Spleen (tissue), 11 donors: ENCODE measurements around the gene KCNN2. TPM values are rescaled to one million over a fixed set of nuclear protein-coding genes. Genes with fewer than 3 reads are reported as not detected.

Experiments
- DNase-seq: peaks from one replicate; pipeline ENCODE4 v3.0.0-alpha.2; 2020
- H3K27ac ChIP-seq, 8 donors: fragments of 200-600 bp; sonication (generic) in 7 of 8; 1 replicate in 4 of 8; 2 replicates in 4 of 8; pipeline versions ENCODE4 v1.5.0 to v1.8.0; 2016 to 2021; ENCODE audit warnings: inconsistent platforms in 4 of 8, mild to moderate bottlenecking in 4 of 8, moderate library complexity in 1 of 8
- H3K27me3 ChIP-seq, 7 donors: fragments of 200-600 bp; sonication (generic) in 6 of 7; replicated peaks in 1 of 7; 1 replicate in 4 of 7; 2 replicates in 3 of 7; pipeline versions ENCODE4 v1.5.0 to v1.8.0; 2016 to 2021; ENCODE audit warnings: inconsistent platforms in 3 of 7, mild to moderate bottlenecking in 1 of 7
- H3K36me3 ChIP-seq, 6 donors: fragments of 200-600 bp; sonication (generic) in 5 of 6; 1 replicate in 4 of 6; 2 replicates in 2 of 6; pipeline versions ENCODE4 v1.5.0 to v1.8.0; 2016 to 2021; ENCODE audit warnings: inconsistent platforms in 2 of 6
- H3K4me1 ChIP-seq, 6 donors: fragments of 200-600 bp; sonication (generic) in 5 of 6; 1 replicate in 3 of 6; 2 replicates in 3 of 6; pipeline versions ENCODE4 v1.5.0 to v1.8.0; 2016 to 2021; ENCODE audit warnings: inconsistent platforms in 3 of 6
- H3K4me3 ChIP-seq, 8 donors: fragments of 200-600 bp; sonication (generic) in 7 of 8; 1 replicate in 4 of 8; 2 replicates in 4 of 8; pipeline versions ENCODE4 v1.5.0 to v1.8.0; 2016 to 2021; ENCODE audit warnings: inconsistent platforms in 4 of 8, mild to moderate bottlenecking in 4 of 8, moderate library complexity in 2 of 8
- H3K9me3 ChIP-seq, 8 donors: fragments of 200-600 bp; sonication (generic) in 7 of 8; 1 replicate in 4 of 8; 2 replicates in 4 of 8; pipeline versions ENCODE4 v1.5.0 to v1.8.0; 2016 to 2021; ENCODE audit warnings: inconsistent platforms in 4 of 8
- POLR2A ChIP-seq, 3 donors: fragments of 450-650 bp; IDR thresholded peaks; one replicate each; pipeline ENCODE4 v1.5.1; 2017; ENCODE audit warnings: antibody characterized with exemption in 3 of 3, mild to moderate bottlenecking in 1 of 3
- POLR2AphosphoS5 ChIP-seq, 3 donors: sonication (generic); formaldehyde crosslinking; IDR thresholded peaks; one replicate each; pipeline ENCODE4 v1.5.1; 2017; ENCODE audit warnings: antibody characterized with exemption in 3 of 3
- WGBS, 5 donors: extraction: QIAGEN DNeasy Blood & Tissue Kit in 3 of 5; methylation state at CpG; one replicate each; pipeline versions ENCODE4 v1.1.5 to v1.1.7; 2013 to 2018; 5-methylcytosine and 5-hydroxymethylcytosine counted together
- intact Hi-C: fragments of 100-400 bp; cut with DNase I; formaldehyde crosslinking; loops from one replicate; pipeline ENCODE4 v1.15.0; 2023; ENCODE audit warnings: low total_unique reads
- polyA plus RNA-seq, 3 donors: library from polyadenylated mRNA; stranded (reverse); fragments of 200-250 nt; gene quantifications; one replicate each; pipeline ENCODE4 v1.2.1, GENCODE V29; 2013
- total RNA-seq, 7 donors: library from RNA; depleted of rRNA in 3 of 7; stranded (reverse); fragments of >200 nt in 3 of 7; fragmentation: NEBNext Ultra II Directional in 4 of 7; extraction: Animal tissue kit (Norgen Biotek cat#: 25700) in 4 of 7; gene quantifications; one replicate each; pipeline versions ENCODE4 v1.1.0 to v1.2.1, GENCODE V29; 2016 to 2021
- TF ChIP-seq, protein P1 (sequence below), 11 experiments: fragments of 200-600 bp in 7 of 11; fragments of 450-650 bp in 4 of 11; sonication (generic) in 4 of 11; IDR thresholded peaks in 8 of 11; conservative IDR thresholded peaks in 3 of 11; 1 replicate in 7 of 11; 2 replicates in 4 of 11; pipeline versions ENCODE4 v1.4.0 to v1.8.0; 2016 to 2021; ENCODE audit warnings: antibody characterized with exemption in 11 of 11, inconsistent platforms in 4 of 11, mild to moderate bottlenecking in 1 of 11
- donor health status: healthy with polysubstance abuse.
- donor health status: DM: no; HTN: no; CAD: no; lungs with moderate emphysema.
- donor health status: DM: no; HTN: no; CAD: no.
- donor health status: Bipolar disorder and iron deficiency.
- donor health status: healthy.
- donor health status: DM: no; HTN: no; CAD: no.
- donor health status: DM: yes; HTN: yes; CAD: no.

The KCNN2 gene
- total and polyA plus RNA-seq, 10 donors, result 0.20 to 1.1 (median 0.56) TPM

DNA sequence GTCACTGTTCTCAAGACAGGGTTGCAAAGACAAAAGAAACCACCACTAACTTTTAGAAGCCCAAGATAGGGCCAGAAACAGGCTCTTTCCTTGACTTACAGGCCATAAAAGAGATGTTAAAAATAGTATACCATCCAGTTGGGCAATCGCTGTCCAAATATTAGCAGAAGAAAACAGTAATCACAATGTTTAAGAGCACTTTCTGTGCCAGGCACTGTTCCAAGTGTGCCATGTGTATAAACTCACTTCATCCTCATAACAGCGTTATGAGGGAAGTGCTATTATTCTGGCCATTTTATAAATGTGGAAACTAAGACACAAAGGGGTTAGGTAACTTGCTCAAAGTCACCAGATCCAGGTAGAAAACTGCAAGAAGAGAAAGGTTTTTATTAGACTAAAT, 111.7 kb downstream of the KCNN2 start:
- intact Hi-C loops, result no loop called here
- H3K4me1 ChIP-seq, result no peaks in the 10 kb centered on the region
- WGBS, 5 donors, result 72 to 83% (median 78%) methylated on average over 2 of the region's 2 CpGs
- no peaks in the 10 kb centered on the region for H3K27me3 ChIP-seq
- peaks cover 0 to 11% (median 6%) of the 10 kb centered on the region in 8 donors for H3K9me3 ChIP-seq
- no peak overlapping the region for H3K4me3 ChIP-seq
- DNase-seq, result no peak
- TF ChIP-seq, protein P1, sequence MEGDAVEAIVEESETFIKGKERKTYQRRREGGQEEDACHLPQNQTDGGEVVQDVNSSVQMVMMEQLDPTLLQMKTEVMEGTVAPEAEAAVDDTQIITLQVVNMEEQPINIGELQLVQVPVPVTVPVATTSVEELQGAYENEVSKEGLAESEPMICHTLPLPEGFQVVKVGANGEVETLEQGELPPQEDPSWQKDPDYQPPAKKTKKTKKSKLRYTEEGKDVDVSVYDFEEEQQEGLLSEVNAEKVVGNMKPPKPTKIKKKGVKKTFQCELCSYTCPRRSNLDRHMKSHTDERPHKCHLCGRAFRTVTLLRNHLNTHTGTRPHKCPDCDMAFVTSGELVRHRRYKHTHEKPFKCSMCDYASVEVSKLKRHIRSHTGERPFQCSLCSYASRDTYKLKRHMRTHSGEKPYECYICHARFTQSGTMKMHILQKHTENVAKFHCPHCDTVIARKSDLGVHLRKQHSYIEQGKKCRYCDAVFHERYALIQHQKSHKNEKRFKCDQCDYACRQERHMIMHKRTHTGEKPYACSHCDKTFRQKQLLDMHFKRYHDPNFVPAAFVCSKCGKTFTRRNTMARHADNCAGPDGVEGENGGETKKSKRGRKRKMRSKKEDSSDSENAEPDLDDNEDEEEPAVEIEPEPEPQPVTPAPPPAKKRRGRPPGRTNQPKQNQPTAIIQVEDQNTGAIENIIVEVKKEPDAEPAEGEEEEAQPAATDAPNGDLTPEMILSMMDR (IDR thresholded peaks at IDR 0.05 in 8 of 11, conservative IDR thresholded peaks at IDR 0.05 in 3 of 11), result no peak
- TF ChIP-seq POLR2AphosphoS5 (IDR thresholded peaks at IDR 0.05) (no peak), POLR2A (IDR thresholded peaks at IDR 0.05) (no peak)
- no peak overlapping the region for H3K27ac ChIP-seq
- no peaks in the 10 kb centered on the region for H3K36me3 ChIP-seq

DNA sequence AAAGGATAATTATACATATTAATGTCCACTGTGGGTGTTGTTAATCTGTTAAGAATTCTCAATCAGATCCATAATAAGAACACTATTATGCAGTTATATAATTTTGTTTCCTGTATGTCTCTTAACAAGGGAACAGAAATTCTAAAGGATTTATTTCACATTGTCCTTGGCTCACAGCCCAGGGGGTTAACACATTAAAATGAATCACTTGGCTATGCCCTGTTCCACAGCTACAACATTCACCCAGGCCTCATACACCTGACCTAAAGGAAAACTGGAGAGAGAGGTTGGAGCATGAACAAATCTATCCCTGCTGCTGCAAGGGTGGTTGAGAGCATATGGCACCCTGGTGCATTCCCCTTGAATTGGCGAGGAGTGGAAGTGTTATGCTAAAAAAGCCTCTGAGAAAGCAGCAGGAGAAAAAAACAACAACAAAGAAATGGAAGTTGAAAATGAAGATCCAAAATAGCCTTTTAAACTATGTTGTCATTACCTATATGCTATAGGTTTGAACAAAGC, 116.0 kb downstream of the KCNN2 start:
- Histone ChIP-seq H3K4me3 (no peak overlapping the region), H3K27me3 (no peaks in the 10 kb centered on the region), H3K9me3 (peaks cover 0 to 29% (median 20%) of the 10 kb centered on the region in 8 donors), H3K36me3 (no peaks in the 10 kb centered on the region), H3K27ac (no peak overlapping the region), H3K4me1 (no peaks in the 10 kb centered on the region)
- no peak for TF ChIP-seq POLR2A (IDR thresholded peaks at IDR 0.05)
- TF ChIP-seq POLR2AphosphoS5 (IDR thresholded peaks at IDR 0.05), result no peak
- TF ChIP-seq, protein P1 (IDR thresholded peaks at IDR 0.05 in 8 of 11, conservative IDR thresholded peaks at IDR 0.05 in 3 of 11), result no peak
- intact Hi-C loops, result no loop called here
- 58 to 89% (median 70%) methylated on average over 1 of the region's 1 CpG for WGBS, 5 donors
- DNase-seq, result no peak

DNA sequence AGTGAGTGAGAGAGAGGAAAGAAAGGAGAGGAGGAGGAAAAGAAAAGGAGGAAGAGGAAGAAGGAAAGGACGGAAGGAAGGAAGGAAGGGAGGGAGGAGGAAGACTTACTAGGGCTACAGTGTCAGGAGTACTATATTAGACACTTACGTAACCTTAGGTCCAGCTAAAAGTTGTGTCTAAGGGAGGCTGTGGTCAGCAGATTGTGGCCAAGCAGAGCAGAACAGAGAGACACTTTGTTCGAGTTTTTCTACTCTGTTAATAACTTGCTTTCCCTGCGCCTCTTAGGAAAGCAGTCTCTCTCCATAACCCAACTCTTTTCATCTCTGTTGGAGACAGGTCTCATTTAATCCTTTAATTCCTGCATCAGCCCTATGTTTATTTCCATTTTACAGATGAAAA, 138.9 kb downstream of the KCNN2 start:
- intact Hi-C loops, result no loop called here
- H3K4me1 ChIP-seq, result no peaks in the 10 kb centered on the region
- TF ChIP-seq POLR2A (IDR thresholded peaks at IDR 0.05), result no peak
- no peak overlapping the region for H3K27ac ChIP-seq
- H3K36me3 ChIP-seq, result no peaks in the 10 kb centered on the region
- DNase-seq, result no peak
- H3K27me3 ChIP-seq, result no peaks in the 10 kb centered on the region
- WGBS, 5 donors, result 75 to 79% (median 77%) methylated on average over 4 of the region's 4 CpGs
- H3K4me3 ChIP-seq, result no peak overlapping the region
- H3K9me3 ChIP-seq, result no peaks in the 10 kb centered on the region

DNA sequence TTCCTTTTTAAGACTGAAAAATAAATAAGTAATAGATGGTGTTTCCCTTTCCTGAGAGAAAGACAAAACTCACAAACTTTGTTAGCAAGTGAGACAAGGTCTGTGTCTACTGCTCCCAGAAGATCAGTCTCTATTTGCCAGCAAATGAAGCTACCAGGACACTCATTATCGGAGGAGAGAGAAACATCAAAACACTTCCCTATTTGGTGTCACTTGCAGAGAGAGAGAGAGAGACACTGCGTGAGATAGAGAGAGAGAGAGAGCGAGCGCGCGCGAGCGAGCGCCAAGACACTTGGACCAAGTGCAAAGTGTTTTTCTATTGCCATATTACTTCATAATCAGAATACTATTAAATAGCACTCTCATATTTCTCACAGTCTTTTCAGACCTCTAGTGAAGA, 142.7 kb downstream of the KCNN2 start:
- no peak for DNase-seq
- intact Hi-C loops, result no loop called here
- Histone ChIP-seq H3K4me1 (no peaks in the 10 kb centered on the region), H3K9me3 (no peaks in the 10 kb centered on the region), H3K4me3 (no peak overlapping the region), H3K36me3 (no peaks in the 10 kb centered on the region), H3K27ac (no peak overlapping the region), H3K27me3 (no peaks in the 10 kb centered on the region)
- TF ChIP-seq, protein P1 (IDR thresholded peaks at IDR 0.05 in 8 of 11, conservative IDR thresholded peaks at IDR 0.05 in 3 of 11), result no peak
- TF ChIP-seq POLR2AphosphoS5 (IDR thresholded peaks at IDR 0.05) (no peak), POLR2A (IDR thresholded peaks at IDR 0.05) (no peak)
- 86 to 92% (median 89%) methylated on average over 9 of the region's 9 CpGs for WGBS, 5 donors

DNA sequence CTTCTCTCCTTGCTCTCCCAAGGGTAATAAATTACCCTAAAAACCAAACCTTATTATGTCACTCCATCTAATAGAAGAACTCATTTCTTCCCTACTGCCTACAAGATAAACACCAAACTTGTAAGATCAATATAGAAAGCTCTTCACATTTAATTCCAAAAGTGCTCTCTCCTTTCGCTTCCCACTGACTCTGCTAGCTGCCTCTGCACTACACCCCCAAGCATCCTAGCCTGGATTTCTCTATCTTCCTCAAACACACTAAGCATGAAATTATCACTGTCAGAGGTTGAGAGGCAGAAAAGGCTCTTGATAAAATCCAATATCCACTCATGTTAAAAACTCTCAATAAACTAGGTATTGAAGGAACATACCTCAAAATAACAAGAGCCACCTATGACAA, 162.4 kb downstream of the KCNN2 start:
- H3K27ac ChIP-seq, result no peak overlapping the region
- no peaks in the 10 kb centered on the region for H3K36me3 ChIP-seq
- H3K27me3 ChIP-seq, result no peaks in the 10 kb centered on the region
- WGBS, 5 donors, result 88 to 94% (median 92%) methylated on average over 1 of the region's 1 CpG
- H3K9me3 ChIP-seq, result peaks cover 0 to 17% (median 8%) of the 10 kb centered on the region in 8 donors
- intact Hi-C loops, result no loop called here
- no peak for DNase-seq
- TF ChIP-seq POLR2A (IDR thresholded peaks at IDR 0.05), result no peak
- TF ChIP-seq, protein P1 (IDR thresholded peaks at IDR 0.05 in 8 of 11, conservative IDR thresholded peaks at IDR 0.05 in 3 of 11), result no peak
- TF ChIP-seq POLR2AphosphoS5 (IDR thresholded peaks at IDR 0.05), result no peak
- H3K4me3 ChIP-seq, result no peak overlapping the region
- no peaks in the 10 kb centered on the region for H3K4me1 ChIP-seq
